ENCODE data around the gene TRIO. TPM values are rescaled to one million over a fixed set of nuclear protein-coding genes. Genes with fewer than 3 reads are reported as not detected.

TRIO gene
- total RNA-seq, 4 donors from 2014 or later, result 186 to 388 (median 285) TPM

GRCh38 chr5:14134083-14134482, 9.1 kb upstream of the TRIO start:
- Histone ChIP-seq H3K27me3 (peaks cover 17% of the 10 kb centered on the region), H3K4me3 (no peak overlapping the region), H3K36me3 (no peaks in the 10 kb centered on the region), H3K4me1 (no peaks in the 10 kb centered on the region), H3K9me3 (no peaks in the 10 kb centered on the region), H3K27ac (no peak overlapping the region)
- in situ Hi-C loops (cut with MboI; ENCODE audit: low pct_ligation_motif_present in 1 of 4, low pct_unique_long_range_greater_than_20kb in 1 of 4, low sequenced_read_pairs in 3 of 4), result no loop called here
- TF ChIP-seq POLR2A (IDR thresholded peaks at IDR 0.05) (no peak), CTCF (IDR thresholded peaks at IDR 0.05) (no peak), POLR2AphosphoS5 (IDR thresholded peaks at IDR 0.05) (no peak)
- intact Hi-C loops (cut with DNase I; ENCODE audit: low total_unique reads), result no loop called here
- DNase-seq, result no peak
- WGBS, 2 donors (ENCODE audit: low coverage in 1 of 2), result 88% methylated on average over 1 of the region's 1 CpG; no CpG with 5 or more reads in 1 of the 2 donors

GRCh38 chr5:14134771-14135170, 8.4 kb upstream of the TRIO start:
- Histone ChIP-seq H3K4me1 (no peaks in the 10 kb centered on the region), H3K36me3 (no peaks in the 10 kb centered on the region), H3K4me3 (no peak overlapping the region), H3K27me3 (peaks cover 14% of the 10 kb centered on the region), H3K9me3 (no peaks in the 10 kb centered on the region), H3K27ac (no peak overlapping the region)
- intact Hi-C loops (cut with DNase I; ENCODE audit: low total_unique reads) (no loop called here), in situ Hi-C loops (cut with MboI; ENCODE audit: low pct_ligation_motif_present in 1 of 4, low pct_unique_long_range_greater_than_20kb in 1 of 4, low sequenced_read_pairs in 3 of 4) (no loop called here)
- WGBS, 2 donors (ENCODE audit: low coverage in 1 of 2), result 80 to 82% methylated on average over 1 to 2 of the region's 2 CpGs
- DNase-seq, result no peak
- TF ChIP-seq EP300 (IDR thresholded peaks at IDR 0.05; ENCODE audit: low read depth), result no peak
- TF ChIP-seq CTCF (IDR thresholded peaks at IDR 0.05), result no peak
- TF ChIP-seq POLR2AphosphoS5 (IDR thresholded peaks at IDR 0.05), result no peak
- no peak for TF ChIP-seq POLR2A (IDR thresholded peaks at IDR 0.05)

GRCh38 chr5:14135621-14136020, 7.5 kb upstream of the TRIO start:
- no peak for DNase-seq
- no peaks in the 10 kb centered on the region for H3K9me3 ChIP-seq
- peaks cover 6% of the 10 kb centered on the region for H3K27me3 ChIP-seq
- TF ChIP-seq POLR2A (IDR thresholded peaks at IDR 0.05) (no peak), CTCF (IDR thresholded peaks at IDR 0.05) (no peak), POLR2AphosphoS5 (IDR thresholded peaks at IDR 0.05) (no peak), EP300 (IDR thresholded peaks at IDR 0.05; ENCODE audit: low read depth) (no peak)
- H3K27ac ChIP-seq, result no peak overlapping the region
- 100% methylated on average over 1 of the region's 1 CpG; no CpG with 5 or more reads in 1 of the 2 donors for WGBS, 2 donors (ENCODE audit: low coverage in 1 of 2)
- in situ Hi-C loops (cut with MboI; ENCODE audit: low pct_ligation_motif_present in 1 of 4, low pct_unique_long_range_greater_than_20kb in 1 of 4, low sequenced_read_pairs in 3 of 4), result no loop called here
- no peaks in the 10 kb centered on the region for H3K4me1 ChIP-seq
- intact Hi-C loops (cut with DNase I; ENCODE audit: low total_unique reads), result no loop called here
- no peak overlapping the region for H3K4me3 ChIP-seq
- H3K36me3 ChIP-seq, result no peaks in the 10 kb centered on the region

- no peak overlapping the region for H3K27ac ChIP-seq
- H3K27me3 ChIP-seq, result no peaks in the 10 kb centered on the region
- 83 to 87% methylated on average over 1 to 2 of the region's 2 CpGs for WGBS, 2 donors (ENCODE audit: low coverage in 1 of 2)
- in situ Hi-C loops (cut with MboI; ENCODE audit: low pct_ligation_motif_present in 1 of 4, low pct_unique_long_range_greater_than_20kb in 1 of 4, low sequenced_read_pairs in 3 of 4), result no loop called here
- DNase-seq, result no peak
- TF ChIP-seq CTCF (IDR thresholded peaks at IDR 0.05) (no peak), POLR2AphosphoS5 (IDR thresholded peaks at IDR 0.05) (no peak), POLR2A (IDR thresholded peaks at IDR 0.05) (no peak), EP300 (IDR thresholded peaks at IDR 0.05; ENCODE audit: low read depth) (no peak)
- H3K36me3 ChIP-seq, result no peaks in the 10 kb centered on the region
- intact Hi-C loops (cut with DNase I; ENCODE audit: low total_unique reads), result no loop called here
- no peaks in the 10 kb centered on the region for H3K4me1 ChIP-seq
- H3K4me3 ChIP-seq, result no peak overlapping the region
- no peaks in the 10 kb centered on the region for H3K9me3 ChIP-seq
Observed at GRCh38 chr5:14136228-14136627, 6.9 kb upstream of the TRIO start.

All from transverse colon (tissue), 4 donors.